HG02938 (cell line): ENCODE results near the gene ERICH4.

Source experiments
- ATAC-seq: cut with Tn5 transposase; IDR thresholded peaks from one replicate; pipeline ENCODE4 v1.9.1; 2021; ENCODE audit warnings: mild to moderate bottlenecking, moderate library complexity; ENCODE audit not compliant: unreplicated experiment

Gene ERICH4

GRCh38 chr19:41413947-41414346, 29.0 kb upstream of the ERICH4 start:
- ATAC-seq: no peak

GRCh38 chr19:41414461-41414860, 28.5 kb upstream of the ERICH4 start:
- ATAC-seq: no peak

- ATAC-seq: no peak
Observed at GRCh38 chr19:41415154-41415571, 27.8 kb upstream of the ERICH4 start.

- ATAC-seq: no peak
Observed at GRCh38 chr19:41416194-41416674, 26.7 kb upstream of the ERICH4 start.

- ATAC-seq: no peak
Observed at GRCh38 chr19:41420101-41420880, 22.7 kb upstream of the ERICH4 start.

GRCh38 chr19:41421314-41421713, 21.6 kb upstream of the ERICH4 start:
- ATAC-seq: no peak

- ATAC-seq: no peak
Observed at GRCh38 chr19:41421973-41422372, 21.0 kb upstream of the ERICH4 start.

GRCh38 chr19:41422456-41422855, 20.5 kb upstream of the ERICH4 start:
- ATAC-seq: no peak

GRCh38 chr19:41422955-41423354, 20.0 kb upstream of the ERICH4 start:
- ATAC-seq: no peak

- no peak for ATAC-seq
Observed at GRCh38 chr19:41424335-41425173, 18.4 kb upstream of the ERICH4 start.

- ATAC-seq: no peak
Observed at GRCh38 chr19:41425174-41426115, 17.5 kb upstream of the ERICH4 start.

GRCh38 chr19:41426116-41426841, 16.7 kb upstream of the ERICH4 start:
- ATAC-seq: no peak

GRCh38 chr19:41426952-41427646, 15.9 kb upstream of the ERICH4 start, which contains the start of gene B3GNT8:
B3GNT8 (minus strand) TSS chr19:41427374; CDS start chr19:41426778, 596 bp downstream.
- ATAC-seq: no peak

GRCh38 chr19:41427647-41428480, 15.1 kb upstream of the ERICH4 start:
- no peak for ATAC-seq

- ATAC-seq: no peak
Observed at GRCh38 chr19:41428481-41428859, 14.5 kb upstream of the ERICH4 start.

- ATAC-seq: no peak
Observed at GRCh38 chr19:41430922-41431321, 12.0 kb upstream of the ERICH4 start.

- ATAC-seq: no peak
Observed at GRCh38 chr19:41431426-41432386, 11.2 kb upstream of the ERICH4 start.
